Activated CD4-positive, alpha-beta T cell treated with anti-CD3 and anti-CD28 coated beads, Interleukin-2, amount 10 ng/mL, durations not matched to agents 7 days and 5 days (primary cell): ENCODE results near the gene RGMA. TPM values are rescaled to one million over a fixed set of nuclear protein-coding genes. Genes with fewer than 3 reads are reported as not detected.
"Not testable (repeated sequence)": the region's sequence is repeated elsewhere in the genome, so short reads cannot be mapped to it uniquely, and the experiment has no call there.

ENCODE experiments used
- CTCF ChIA-PET: fragments of 350-600 bp; sonication (Branson Sonifier 250); formaldehyde crosslinking; loops from one replicate; lab custom pipeline; 2021; ENCODE audit warnings: antibody characterized with exemption; lab: Charles Lee
- POLR2A ChIA-PET: fragments of 350-600 bp; sonication (Branson Sonifier 250); formaldehyde crosslinking; loops from one replicate; lab custom pipeline; 2021; ENCODE audit warnings: antibody characterized with exemption; lab: Charles Lee
- DNase-seq: peaks from one replicate; pipeline ENCODE4 v3.0.0-alpha.2; 2020
- H3K27ac Mint-ChIP-seq: one replicate; pipeline ENCODE4 v1.8.0; 2021; ENCODE audit warnings: mild to moderate bottlenecking, moderate library complexity, mixed read lengths
- H3K27me3 Mint-ChIP-seq: one replicate; pipeline ENCODE4 v1.8.0; 2021; ENCODE audit warnings: mixed read lengths
- H3K36me3 Mint-ChIP-seq: one replicate; pipeline ENCODE4 v1.8.0; 2021; ENCODE audit warnings: low read depth, mixed read lengths
- H3K4me1 Mint-ChIP-seq: one replicate; pipeline ENCODE4 v1.8.0; 2021; ENCODE audit warnings: mixed read lengths
- H3K4me3 Mint-ChIP-seq: one replicate; pipeline ENCODE4 v1.8.0; 2021; ENCODE audit warnings: mild to moderate bottlenecking, moderate library complexity, mixed read lengths
- H3K9me3 Mint-ChIP-seq: one replicate; pipeline ENCODE4 v1.8.0; 2021; ENCODE audit warnings: mixed read lengths
- total RNA-seq, 2 experiments: library from RNA; stranded (reverse); gene quantifications; one replicate each; pipeline ENCODE4 v1.2.3, GENCODE V29; 2021

The RGMA gene
- total RNA-seq, 2 experiments from 2014 or later: 0.15 to 0.25 TPM

DNA sequence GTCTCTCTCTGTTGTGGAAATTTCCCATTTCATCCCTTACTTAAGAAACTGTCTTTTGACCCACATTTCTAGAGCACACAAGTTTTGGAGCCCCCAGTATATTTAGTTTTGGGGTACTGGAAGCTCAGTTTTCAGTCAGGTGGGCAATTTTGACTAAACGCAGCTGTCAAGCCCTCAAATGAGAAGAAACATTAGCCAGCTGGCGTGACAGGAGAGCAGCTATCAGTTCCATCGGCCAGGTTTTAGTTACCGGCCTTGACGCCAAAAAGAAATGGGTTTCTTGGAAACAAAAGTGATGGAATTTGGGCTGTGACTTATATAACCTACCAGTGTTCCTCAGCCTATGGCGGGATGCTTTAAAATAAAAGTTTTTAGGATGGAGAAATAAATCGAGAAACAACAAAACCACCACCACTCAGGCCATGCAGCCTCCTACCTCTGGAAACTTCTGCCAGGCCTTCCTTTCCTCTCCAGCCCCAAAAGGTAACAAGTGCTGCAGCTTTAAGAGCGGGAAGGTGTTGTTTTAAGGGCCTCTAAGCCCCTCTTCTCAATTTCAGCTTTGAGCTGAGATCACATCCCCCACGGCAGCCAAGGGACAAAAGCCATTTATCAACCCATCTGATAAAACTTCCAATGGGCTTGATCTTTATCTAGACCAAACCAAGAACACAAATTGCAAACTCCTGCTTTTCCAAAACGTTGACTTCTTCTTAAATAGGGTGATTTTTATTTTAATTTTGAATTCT is 18.3 kb downstream of the RGMA start:
- ChIA-PET CTCF (no interaction called here), POLR2A (no interaction called here)
- Mint-ChIP-seq H3K4me1 (peaks cover 13% of the 10 kb centered on the region), H3K9me3 (no peaks in the 10 kb centered on the region), H3K27me3 (peaks cover 54% of the 10 kb centered on the region), H3K27ac (no peak overlapping the region), H3K36me3 (no peaks in the 10 kb centered on the region), H3K4me3 (no peak overlapping the region)
- DNase-seq: no peak

- H3K27me3 Mint-ChIP-seq: peaks cover 49% of the 10 kb centered on the region
- ChIA-PET CTCF (no interaction called here), POLR2A (no interaction called here)
Measured at GRCh38 chr15:93070132-93070531, 18.9 kb downstream of the RGMA start.

DNA sequence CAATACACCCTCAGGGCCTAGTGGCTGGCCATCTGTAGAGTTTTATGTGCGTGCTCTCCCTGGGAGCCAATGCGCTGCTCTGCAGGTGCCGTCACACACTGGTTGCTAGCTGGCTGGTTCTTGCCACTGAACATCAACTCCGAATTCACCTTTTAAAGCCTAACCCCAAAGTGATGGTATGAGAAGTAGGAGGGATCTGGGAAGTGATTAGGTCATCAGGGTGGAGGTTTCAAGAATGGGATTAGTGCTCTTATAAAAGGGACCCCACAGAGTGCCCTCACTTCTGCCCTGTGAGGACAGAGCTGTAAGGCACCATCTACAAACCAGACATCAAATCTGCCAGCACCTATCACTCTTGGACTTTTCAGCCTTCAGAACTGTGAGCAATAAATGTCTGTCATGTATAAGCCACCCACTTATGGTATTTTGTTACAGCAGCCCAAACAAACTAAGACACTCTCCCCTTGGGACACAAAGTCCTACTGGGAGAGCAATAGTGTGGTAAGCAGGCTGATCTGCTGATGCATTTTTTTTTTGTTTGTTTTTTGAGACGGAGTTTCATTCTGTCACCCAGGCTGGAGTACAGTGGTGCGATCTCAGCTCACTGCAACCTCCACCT is 20.3 kb downstream of the RGMA start:
- H3K27ac Mint-ChIP-seq: no peak overlapping the region
- no peaks in the 10 kb centered on the region for H3K9me3 Mint-ChIP-seq
- no peak for DNase-seq
- peaks cover 43% of the 10 kb centered on the region for H3K27me3 Mint-ChIP-seq
- ChIA-PET CTCF (no interaction called here), POLR2A (no interaction called here)
- peaks cover 9% of the 10 kb centered on the region for H3K4me1 Mint-ChIP-seq
- no peak overlapping the region for H3K4me3 Mint-ChIP-seq
- no peaks in the 10 kb centered on the region for H3K36me3 Mint-ChIP-seq

More at GRCh38 chr15:93070132-93070531, 18.9 kb downstream of the RGMA start:
- Mint-ChIP-seq H3K4me3 (no peak overlapping the region), H3K9me3 (no peaks in the 10 kb centered on the region), H3K36me3 (no peaks in the 10 kb centered on the region), H3K4me1 (peaks cover 13% of the 10 kb centered on the region), H3K27ac (no peak overlapping the region)
- DNase-seq: no peak

DNA sequence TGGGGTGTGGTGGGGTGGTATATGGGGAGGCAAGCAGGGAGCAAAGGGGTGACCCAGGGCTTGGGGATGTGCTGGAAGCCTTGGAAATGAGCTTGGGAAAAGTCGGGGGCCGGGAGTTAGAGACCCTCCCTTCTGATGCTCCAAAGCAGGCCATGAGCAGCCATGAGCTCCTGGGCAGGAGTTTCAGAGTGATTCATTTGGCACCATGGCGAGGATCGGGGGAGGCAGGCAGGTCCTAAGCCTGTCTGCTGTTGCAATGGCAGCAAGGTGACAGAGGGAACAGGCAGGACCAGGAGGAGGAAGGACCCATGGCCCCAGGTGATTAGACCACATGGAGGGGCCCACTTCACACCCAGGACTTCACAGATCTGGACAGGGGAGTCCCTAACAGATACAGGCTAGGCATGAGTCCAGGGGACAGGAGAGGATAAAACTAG is 21.3 kb downstream of the RGMA start:
- no peak overlapping the region for H3K4me3 Mint-ChIP-seq
- H3K9me3 Mint-ChIP-seq: no peaks in the 10 kb centered on the region
- ChIA-PET POLR2A (no interaction called here), CTCF (interaction anchor here (0.6 kb wide), 1 partner anchor 50 kb away, joined by 3 read pairs; no protein-coding TSS in a partner anchor)
- H3K27me3 Mint-ChIP-seq: peaks cover 38% of the 10 kb centered on the region
- H3K36me3 Mint-ChIP-seq: no peaks in the 10 kb centered on the region
- peaks cover 5% of the 10 kb centered on the region for H3K4me1 Mint-ChIP-seq
- no peak overlapping the region for H3K27ac Mint-ChIP-seq
- DNase-seq: no peak

GRCh38 chr15:93066834-93067648 is 22.0 kb downstream of the RGMA start:
- CTCF ChIA-PET: no interaction called here

GRCh38 chr15:93066224-93066681 is 22.8 kb downstream of the RGMA start:
- no peak overlapping the region for H3K4me3 Mint-ChIP-seq
- peaks cover 27% of the 10 kb centered on the region for H3K27me3 Mint-ChIP-seq

More at GRCh38 chr15:93066834-93067648, 22.0 kb downstream of the RGMA start:
- Mint-ChIP-seq H3K4me1 (peaks cover 4% of the 10 kb centered on the region), H3K36me3 (no peaks in the 10 kb centered on the region), H3K9me3 (no peaks in the 10 kb centered on the region), H3K4me3 (no peak overlapping the region), H3K27me3 (peaks cover 35% of the 10 kb centered on the region), H3K27ac (no peak overlapping the region)
- POLR2A ChIA-PET: no interaction called here
- DNase-seq: no peak

DNA sequence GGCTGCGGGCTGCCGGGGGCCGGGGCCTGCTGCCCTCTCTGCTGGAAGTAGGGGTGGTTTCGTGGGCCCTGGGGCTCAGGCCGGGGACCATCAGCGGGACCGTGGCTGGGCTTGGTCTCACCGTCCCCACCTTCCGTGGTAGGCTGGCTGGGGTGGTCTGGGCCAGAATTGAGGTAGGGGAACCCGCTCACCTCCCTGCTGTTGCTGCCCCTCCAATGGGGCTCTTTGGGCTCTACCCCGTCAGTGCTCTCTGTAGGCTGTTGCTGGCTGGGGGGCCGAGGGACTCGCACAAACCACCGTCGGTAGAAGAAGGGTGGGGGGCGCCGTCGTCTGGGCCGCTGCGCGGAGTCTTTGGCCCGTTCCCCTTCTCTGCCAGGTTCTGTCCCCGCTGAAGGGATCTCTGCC is 23.4 kb downstream of the RGMA start:
- no peaks in the 10 kb centered on the region for H3K36me3 Mint-ChIP-seq
- H3K4me1 Mint-ChIP-seq: peaks cover 2% of the 10 kb centered on the region
- DNase-seq: no peak
- H3K27ac Mint-ChIP-seq: no peak overlapping the region
- CTCF ChIA-PET: interaction anchor here (1.1 kb wide), 1 partner anchor 1026 kb away, joined by 4 read pairs; no protein-coding TSS in a partner anchor
- H3K9me3 Mint-ChIP-seq: no peaks in the 10 kb centered on the region
- POLR2A ChIA-PET: no interaction called here
- H3K4me3 Mint-ChIP-seq: no peak overlapping the region
- H3K27me3 Mint-ChIP-seq: peaks cover 21% of the 10 kb centered on the region

More at GRCh38 chr15:93066224-93066681, 22.8 kb downstream of the RGMA start:
- ChIA-PET CTCF (no interaction called here), POLR2A (no interaction called here)
- no peaks in the 10 kb centered on the region for H3K36me3 Mint-ChIP-seq
- no peak overlapping the region for H3K27ac Mint-ChIP-seq
- DNase-seq: no peak
- H3K4me1 Mint-ChIP-seq: peaks cover 2% of the 10 kb centered on the region
- H3K9me3 Mint-ChIP-seq: no peaks in the 10 kb centered on the region

DNA sequence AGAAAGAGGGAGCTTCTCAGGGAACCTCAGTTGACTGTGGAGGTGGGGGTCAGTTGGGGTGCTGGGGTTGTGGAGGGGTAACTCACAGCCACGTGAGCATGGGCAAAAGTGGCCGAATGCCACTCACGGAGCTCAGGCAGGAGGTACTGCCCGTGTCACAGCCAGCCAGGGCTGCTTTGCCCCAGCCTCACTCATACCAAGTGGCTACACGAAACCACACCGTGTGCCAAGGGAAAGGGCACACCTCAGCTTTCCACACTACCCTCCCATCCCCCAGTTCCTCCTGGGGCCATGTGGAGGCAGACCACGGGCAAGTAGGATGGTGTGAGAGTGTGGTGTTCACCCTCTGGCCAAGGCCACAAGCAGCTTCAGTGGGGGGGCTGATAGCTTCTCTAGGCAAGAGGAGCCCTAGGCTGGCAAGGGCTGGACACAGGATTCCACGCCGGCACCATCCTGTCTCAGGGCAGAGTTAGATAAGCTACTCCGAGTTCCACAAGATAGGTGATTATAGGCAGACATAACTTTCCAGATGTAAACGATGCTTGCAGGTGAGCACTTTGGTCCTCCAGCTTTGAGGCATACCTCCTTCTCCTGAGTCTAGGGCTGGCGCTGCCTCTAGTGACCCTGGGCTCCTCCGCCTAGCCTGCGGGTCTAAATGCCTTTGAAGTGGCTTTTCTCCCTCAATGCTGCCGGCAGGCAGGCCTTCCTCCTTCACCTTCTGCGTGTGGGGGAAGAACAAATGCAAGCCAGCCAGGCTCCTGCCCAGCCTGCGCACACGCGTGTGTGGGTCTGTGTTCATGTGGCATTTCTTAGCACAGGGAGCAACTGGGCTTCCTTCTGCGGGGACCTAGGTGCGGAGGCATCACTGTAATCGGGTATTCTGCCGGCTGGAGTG is 25.0 kb downstream of the RGMA start:
- no peak overlapping the region for H3K27ac Mint-ChIP-seq
- H3K9me3 Mint-ChIP-seq: no peaks in the 10 kb centered on the region
- ChIA-PET CTCF (interaction anchor here (1.4 kb wide), 1 partner anchor 13 kb away, joined by 4 read pairs; no protein-coding TSS in a partner anchor), POLR2A (no interaction called here)
- peaks cover 2% of the 10 kb centered on the region for H3K4me1 Mint-ChIP-seq
- H3K4me3 Mint-ChIP-seq: no peak overlapping the region
- DNase-seq: no peak
- H3K27me3 Mint-ChIP-seq: peaks cover 13% of the 10 kb centered on the region
- no peaks in the 10 kb centered on the region for H3K36me3 Mint-ChIP-seq

GRCh38 chr15:93063262-93063671 is 25.7 kb downstream of the RGMA start:
- CTCF ChIA-PET: interaction anchor here (1.4 kb wide), 1 partner anchor 14 kb away, joined by 4 read pairs; no protein-coding TSS in a partner anchor
- no peak overlapping the region for H3K27ac Mint-ChIP-seq

GRCh38 chr15:93062628-93063261 is 26.3 kb downstream of the RGMA start:
- H3K4me3 Mint-ChIP-seq, H3K9me3 Mint-ChIP-seq, H3K27ac Mint-ChIP-seq, DNase-seq, H3K36me3 Mint-ChIP-seq, POLR2A ChIA-PET, CTCF ChIA-PET, H3K4me1 Mint-ChIP-seq: not testable (repeated sequence)
- H3K27me3 Mint-ChIP-seq: peaks cover 11% of the 10 kb centered on the region

More at GRCh38 chr15:93063262-93063671, 25.7 kb downstream of the RGMA start:
- Mint-ChIP-seq H3K27me3 (peaks cover 12% of the 10 kb centered on the region), H3K4me1 (peaks cover 2% of the 10 kb centered on the region), H3K9me3 (no peaks in the 10 kb centered on the region), H3K36me3 (no peaks in the 10 kb centered on the region), H3K4me3 (no peak overlapping the region)
- POLR2A ChIA-PET: no interaction called here
- DNase-seq: no peak

- CTCF ChIA-PET: no interaction called here
- Mint-ChIP-seq H3K27me3 (peaks cover 11% of the 10 kb centered on the region), H3K9me3 (no peaks in the 10 kb centered on the region), H3K36me3 (no peaks in the 10 kb centered on the region), H3K4me3 (no peak overlapping the region), H3K4me1 (peaks cover 2% of the 10 kb centered on the region), H3K27ac (no peak overlapping the region)
- POLR2A ChIA-PET: no interaction called here
- DNase-seq: no peak
Measured at GRCh38 chr15:93060336-93061248, 28.4 kb downstream of the RGMA start.
